ENCODE measurements around the gene CEP70.
"Not testable (repeated sequence)": the region's sequence is repeated elsewhere in the genome, so short reads cannot be mapped to it uniquely, and the experiment has no call there.

CEP70 gene

GRCh38 chr3:138591392-138591791, 2.7 kb downstream of the CEP70 start:
- DNase-seq (ENCODE audit: low read depth): no peak

- no peak for DNase-seq (ENCODE audit: low read depth)
Observed at GRCh38 chr3:138588445-138588844, 5.6 kb downstream of the CEP70 start.

GRCh38 chr3:138587374-138587773, 6.7 kb downstream of the CEP70 start:
- DNase-seq (ENCODE audit: low read depth): no peak

GRCh38 chr3:138578961-138579574, 15.0 kb downstream of the CEP70 start:
- no peak for DNase-seq (ENCODE audit: low read depth)

- no peak for DNase-seq (ENCODE audit: low read depth)
Observed at GRCh38 chr3:138578141-138578540, 15.9 kb downstream of the CEP70 start.

GRCh38 chr3:138573138-138573537, 20.9 kb downstream of the CEP70 start:
- DNase-seq (ENCODE audit: low read depth): no peak

- not testable (repeated sequence) for DNase-seq (ENCODE audit: low read depth)
Observed at GRCh38 chr3:138569624-138570023, 24.4 kb downstream of the CEP70 start.

- no peak for DNase-seq (ENCODE audit: low read depth)
Observed at GRCh38 chr3:138569090-138569489, 25.0 kb downstream of the CEP70 start.

GRCh38 chr3:138567403-138567802, 26.7 kb downstream of the CEP70 start:
- no peak for DNase-seq (ENCODE audit: low read depth)

- not testable (repeated sequence) for DNase-seq (ENCODE audit: low read depth)
Observed at GRCh38 chr3:138566293-138566692, 27.8 kb downstream of the CEP70 start.

GRCh38 chr3:138562902-138563301, 31.2 kb downstream of the CEP70 start:
- DNase-seq (ENCODE audit: low read depth): not testable (repeated sequence)

- no peak for DNase-seq (ENCODE audit: low read depth)
Observed at GRCh38 chr3:138560501-138560900, 33.6 kb downstream of the CEP70 start.

GRCh38 chr3:138559134-138559533, 34.9 kb downstream of the CEP70 start:
- DNase-seq (ENCODE audit: low read depth): no peak

GRCh38 chr3:138554775-138555174, 39.3 kb downstream of the CEP70 start:
- DNase-seq (ENCODE audit: low read depth): not testable (repeated sequence)

- not testable (repeated sequence) for DNase-seq (ENCODE audit: low read depth)
Observed at GRCh38 chr3:138550958-138551357, 43.1 kb downstream of the CEP70 start.

- no peak for DNase-seq (ENCODE audit: low read depth)
Observed at GRCh38 chr3:138549179-138549977, 44.7 kb downstream of the CEP70 start.

- no peak for DNase-seq (ENCODE audit: low read depth)
Observed at GRCh38 chr3:138547342-138547975, 46.6 kb downstream of the CEP70 start.

GRCh38 chr3:138544546-138544945, 49.5 kb downstream of the CEP70 start:
- DNase-seq (ENCODE audit: low read depth): no peak

- DNase-seq (ENCODE audit: low read depth): no peak
Observed at GRCh38 chr3:138542977-138543376, 51.1 kb downstream of the CEP70 start.

- DNase-seq (ENCODE audit: low read depth): no peak
Observed at GRCh38 chr3:138539352-138539751, 54.7 kb downstream of the CEP70 start.

GRCh38 chr3:138521445-138521844, 72.6 kb downstream of the CEP70 start:
- DNase-seq (ENCODE audit: low read depth): not testable (repeated sequence)

- no peak for DNase-seq (ENCODE audit: low read depth)
Observed at GRCh38 chr3:138513090-138513843, 80.8 kb downstream of the CEP70 start.
